ELR (cell line): Measurements from ENCODE around the gene SLC30A9.

Source experiments
- DNase-seq: peaks from one replicate; pipeline ENCODE4 v3.0.0-alpha.2; 2015; ENCODE audit warnings: low read depth

SLC30A9 gene

DNA sequence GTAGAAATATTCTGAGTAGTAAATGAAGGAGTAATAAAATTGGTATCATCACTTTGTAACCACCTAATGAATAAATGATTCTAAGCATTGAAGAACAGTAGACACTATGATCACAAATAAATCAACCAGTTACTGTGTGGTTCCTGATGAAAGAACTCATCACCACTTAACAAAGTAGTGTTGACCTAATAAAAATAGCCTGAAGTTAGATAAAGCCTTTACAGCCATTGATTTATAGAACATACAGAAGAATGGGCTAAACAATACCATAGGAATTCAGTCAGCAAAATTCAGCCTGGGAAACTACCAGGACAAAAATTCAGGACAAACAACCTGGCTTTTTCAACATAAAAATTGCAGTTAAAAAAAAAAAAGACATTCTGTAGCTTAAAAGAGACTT, 9.0 kb downstream of the SLC30A9 start:
- no peak for DNase-seq

DNA sequence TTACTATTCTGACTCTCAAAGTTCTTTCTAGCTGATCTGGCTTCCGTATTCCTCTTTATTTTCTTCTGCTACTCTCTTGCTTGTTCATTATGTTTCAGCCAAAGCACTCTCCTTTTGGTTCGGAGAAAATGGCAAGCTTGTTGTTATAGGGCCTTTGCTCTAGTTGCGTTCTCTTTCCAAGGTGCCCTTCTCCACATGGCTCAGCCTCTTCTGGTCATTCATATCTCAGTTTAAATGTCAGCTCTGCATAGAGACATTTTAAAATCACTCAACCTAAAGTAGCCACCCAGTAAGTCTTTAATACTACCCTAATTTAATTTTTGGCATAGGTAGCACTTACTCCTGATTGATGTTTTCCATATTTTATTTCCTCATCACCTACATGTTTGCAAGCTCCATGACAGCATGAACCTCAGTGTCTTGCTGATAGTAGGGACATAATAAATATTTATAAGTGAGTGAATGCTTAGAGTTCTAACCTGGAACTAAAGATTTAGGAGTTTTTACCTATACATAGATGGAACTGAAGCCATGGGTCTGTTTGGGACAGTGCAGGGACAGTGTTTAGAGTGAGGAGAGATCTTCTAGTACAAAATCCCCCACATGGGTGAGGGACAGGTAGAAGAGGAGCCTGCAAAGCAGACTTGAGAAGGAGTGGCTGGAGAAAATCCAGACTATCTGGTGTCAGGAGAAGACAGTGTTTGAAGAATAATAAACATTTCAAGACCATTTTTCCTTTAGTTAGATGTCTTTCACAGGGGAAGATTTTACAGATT, 17.9 kb downstream of the SLC30A9 start:
- DNase-seq = no peak

DNA sequence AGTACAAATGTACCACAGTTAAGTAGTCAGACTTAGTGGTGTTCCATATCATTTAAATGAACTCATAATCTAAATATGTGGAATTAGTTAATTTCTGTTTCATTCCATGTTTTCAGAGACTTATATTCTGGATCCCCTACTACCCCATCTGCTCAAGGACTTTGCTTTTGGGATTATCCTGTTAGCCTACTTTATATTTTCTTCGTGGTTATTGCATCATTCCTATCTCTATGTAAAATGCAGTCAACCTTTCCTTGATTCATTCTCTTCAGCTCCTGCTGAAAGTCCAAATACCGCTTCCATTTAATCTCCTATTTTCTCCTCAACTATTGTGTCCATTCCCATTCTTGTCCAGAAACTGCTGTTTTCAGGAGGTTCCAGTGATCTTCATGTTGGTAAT, 25.1 kb downstream of the SLC30A9 start:
- no peak for DNase-seq

DNA sequence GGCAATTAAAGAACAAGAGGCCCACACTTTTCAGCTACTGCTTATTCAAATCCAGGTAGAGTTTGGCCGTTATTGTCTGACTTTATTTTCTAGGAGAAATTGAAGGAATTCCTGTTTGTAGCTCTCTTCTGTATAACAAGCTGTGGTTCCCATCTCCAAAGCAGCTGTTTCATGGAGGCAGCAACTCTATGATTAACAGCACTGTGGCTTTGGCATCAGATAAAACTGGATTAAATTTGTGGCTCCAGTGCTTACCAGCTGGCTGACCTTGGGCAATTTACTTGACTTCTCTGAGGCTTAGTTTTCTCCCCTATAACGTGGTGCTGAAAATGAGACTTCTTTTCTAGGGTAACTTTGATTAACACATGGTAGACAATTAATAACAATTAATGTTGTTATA, 28.1 kb downstream of the SLC30A9 start:
- no peak for DNase-seq

DNA sequence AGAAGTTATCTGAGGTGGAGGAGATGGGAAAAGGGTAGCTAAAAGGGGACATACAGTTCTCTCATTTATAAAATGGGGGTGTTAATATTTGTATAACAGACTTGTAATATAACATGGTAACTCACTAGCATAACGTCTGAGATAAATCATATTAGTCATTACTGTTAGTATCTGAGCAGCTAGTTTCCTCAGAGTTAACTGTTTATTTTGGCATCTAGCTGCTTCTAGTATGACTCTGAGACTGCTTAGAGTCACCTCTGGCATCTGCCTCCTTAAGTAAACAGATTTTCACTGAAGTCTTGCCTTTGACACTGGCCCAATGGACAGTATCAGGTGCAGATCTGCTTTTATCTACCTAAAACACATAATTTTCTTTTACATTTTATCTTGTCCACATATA, 58.1 kb downstream of the SLC30A9 start:
- peak; percentile 76 for DNase-seq

DNA sequence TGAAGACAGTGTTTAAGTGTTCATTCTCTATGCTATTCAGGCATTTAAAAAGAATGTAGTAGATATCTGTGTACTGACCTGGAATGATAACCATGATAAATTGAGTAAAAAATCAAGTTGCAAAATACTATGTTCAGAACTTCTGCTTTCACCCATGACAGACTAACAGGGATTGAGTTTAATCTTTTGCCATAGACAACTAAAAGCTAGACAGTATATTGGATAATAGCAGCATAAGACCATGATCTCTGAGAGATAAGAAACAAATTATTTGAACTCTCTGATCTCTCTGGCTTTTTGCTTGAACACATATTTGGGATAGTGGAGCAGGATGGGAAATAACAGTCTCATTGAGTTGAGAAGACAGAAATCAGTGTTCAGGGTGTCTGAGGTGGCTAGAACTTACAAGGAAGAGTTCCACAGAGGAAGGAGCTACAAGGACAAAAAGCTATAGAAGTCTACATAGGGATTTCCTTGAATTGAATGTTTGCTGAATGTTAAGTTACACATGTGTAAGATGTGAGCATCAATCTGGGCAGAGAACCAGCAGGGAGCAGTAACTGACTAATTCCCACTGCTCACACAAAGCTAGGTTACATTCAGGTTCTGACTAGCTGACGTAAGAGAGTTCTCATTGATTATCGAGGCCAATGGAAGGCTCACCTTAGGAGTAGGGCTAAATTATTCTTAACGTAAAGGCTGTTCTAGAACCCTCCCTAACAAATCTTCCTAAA, 60.4 kb downstream of the SLC30A9 start:
- no peak for DNase-seq

DNA sequence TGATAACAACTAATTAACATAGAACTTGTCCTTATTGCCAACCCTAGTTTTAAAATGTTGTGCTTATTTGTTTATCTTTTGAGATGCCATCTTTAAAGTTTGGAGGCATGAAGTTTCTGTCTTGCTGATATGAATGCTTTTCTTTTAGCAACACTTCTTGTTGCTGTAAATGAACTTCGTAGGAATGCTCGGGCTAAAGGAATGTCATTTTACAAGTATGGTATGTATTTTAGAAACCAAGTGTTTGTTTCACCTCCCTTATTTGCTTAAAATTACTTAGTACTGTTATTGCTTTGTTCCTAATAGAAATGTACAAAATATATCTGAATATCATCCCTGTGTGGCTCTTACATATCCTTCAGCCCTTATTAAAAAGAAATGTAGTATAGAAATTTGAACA, 76.1 kb downstream of the SLC30A9 start:
- no peak for DNase-seq

DNA sequence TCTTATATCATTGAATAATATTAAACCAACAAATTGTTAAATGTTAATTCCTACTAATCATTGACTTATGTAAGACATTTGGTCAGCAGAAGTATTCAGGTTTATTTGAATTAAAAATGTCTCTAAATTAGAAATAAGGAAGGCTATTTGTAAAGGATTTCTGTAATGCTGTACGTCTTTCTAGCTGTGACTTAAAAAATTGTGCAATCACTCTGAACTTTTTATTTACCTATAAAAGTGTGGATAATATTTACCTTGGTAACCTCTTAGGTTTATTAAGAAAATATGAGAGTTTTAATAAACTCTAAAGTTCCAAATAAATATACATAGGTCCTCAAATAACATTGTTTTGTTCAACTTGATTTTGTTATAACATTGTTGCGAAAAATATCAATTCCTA, 76.9 kb downstream of the SLC30A9 start:
- no peak for DNase-seq

DNA sequence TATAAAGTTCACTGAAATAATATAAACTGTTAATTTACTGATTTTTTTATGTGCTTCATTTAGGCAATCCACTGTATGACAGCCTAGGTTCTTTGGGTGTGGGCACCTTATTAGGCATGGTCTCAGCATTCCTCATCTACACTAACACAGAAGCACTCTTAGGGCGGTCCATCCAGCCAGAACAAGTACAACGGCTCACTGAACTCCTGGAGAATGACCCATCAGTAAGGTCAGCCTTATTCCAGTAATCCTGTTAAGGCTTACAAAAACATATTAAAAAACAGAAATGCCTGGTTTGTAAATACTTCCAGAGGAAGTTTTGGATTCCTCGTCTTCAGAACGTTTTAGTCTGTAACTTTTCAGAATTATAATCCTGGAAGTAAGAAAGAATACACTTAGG, 80.1 kb downstream of the SLC30A9 start:
- DNase-seq = no peak

DNA sequence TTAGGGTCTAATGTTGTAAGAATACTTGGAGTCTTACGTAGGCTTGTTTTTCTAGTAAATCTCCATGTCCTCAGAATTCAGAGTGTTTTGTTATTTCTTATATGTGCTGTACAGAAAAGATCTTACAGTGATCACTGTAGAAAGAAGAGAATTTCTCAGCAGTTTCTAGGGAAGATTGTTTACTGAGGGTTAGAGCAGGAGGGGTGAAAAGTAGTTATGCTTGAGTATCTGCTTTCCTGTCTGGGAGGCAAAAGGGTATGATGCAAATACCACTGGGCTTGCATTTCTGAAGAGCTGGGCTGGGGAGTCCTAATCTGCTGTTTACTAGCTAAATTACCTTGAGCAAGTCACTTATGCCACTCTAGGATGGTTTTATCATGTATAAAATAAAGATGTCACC, 84.0 kb downstream of the SLC30A9 start:
- DNase-seq = no peak

DNA sequence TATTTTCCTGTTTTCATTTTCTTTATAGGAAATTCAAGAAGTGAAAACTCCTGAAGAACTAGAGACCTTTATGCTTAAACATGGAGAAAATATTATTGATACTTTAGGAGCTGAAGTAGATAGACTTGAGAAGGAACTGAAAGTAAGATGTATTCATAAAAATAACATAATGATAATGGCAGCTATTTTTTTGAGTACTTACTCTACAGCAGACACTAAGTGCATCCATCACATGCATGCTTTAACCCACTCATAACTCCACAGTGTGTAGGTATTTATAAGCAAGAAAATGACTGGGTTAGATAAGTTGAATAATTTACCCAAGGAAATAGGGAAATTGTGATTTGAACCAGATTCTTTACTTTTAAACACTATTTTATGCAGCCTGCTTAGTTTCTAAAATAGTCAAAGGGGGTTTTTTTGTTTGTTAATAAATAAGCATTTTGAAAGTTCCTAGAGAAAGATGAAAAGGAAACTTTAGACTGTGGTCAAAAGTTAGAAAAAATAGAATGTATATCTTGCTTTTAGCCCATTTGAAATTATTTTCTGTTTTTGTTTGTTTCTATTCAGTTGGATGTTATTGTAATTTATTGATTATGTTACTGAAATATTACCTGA, 88.0 kb downstream of the SLC30A9 start:
- DNase-seq = no peak

DNA sequence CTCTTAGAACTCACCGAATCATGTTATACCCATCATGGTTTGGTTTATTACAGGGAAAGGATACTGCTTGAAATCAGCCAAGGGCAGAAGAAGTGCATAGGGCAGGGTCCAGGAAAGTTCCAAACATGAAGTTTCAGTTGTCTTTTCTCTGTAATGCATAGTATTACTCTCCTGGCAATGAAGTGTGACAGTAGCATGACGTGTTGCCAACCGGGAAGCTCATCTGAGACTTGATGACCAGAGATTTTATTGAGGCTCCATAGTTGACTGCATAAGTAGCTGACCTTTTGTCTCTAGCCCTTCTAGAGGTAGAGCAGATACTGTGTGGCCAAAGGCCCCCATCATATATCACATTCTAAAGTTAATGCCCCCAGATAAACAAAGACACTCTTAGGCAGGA, 90.0 kb downstream of the SLC30A9 start:
- no peak for DNase-seq

DNA sequence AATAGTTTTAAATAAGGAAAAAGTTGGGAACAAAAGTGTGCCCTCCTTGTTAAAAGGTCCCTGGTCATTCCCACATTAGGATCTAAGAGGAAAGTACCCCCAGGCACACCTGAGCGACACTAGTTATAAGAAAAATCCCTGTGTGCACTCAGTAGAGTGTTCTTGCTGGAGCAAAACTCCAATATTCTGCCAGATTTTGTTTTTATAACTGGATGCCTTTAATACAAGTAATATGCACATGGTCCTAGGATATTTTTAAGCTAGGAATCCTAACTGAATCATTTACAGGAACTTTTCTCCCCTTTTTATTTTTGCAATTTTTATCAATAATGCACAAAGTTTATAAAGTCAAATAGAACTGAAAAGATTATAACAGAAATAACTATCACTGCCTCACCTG, 93.5 kb downstream of the SLC30A9 start:
- peak; percentile 14 for DNase-seq

DNA sequence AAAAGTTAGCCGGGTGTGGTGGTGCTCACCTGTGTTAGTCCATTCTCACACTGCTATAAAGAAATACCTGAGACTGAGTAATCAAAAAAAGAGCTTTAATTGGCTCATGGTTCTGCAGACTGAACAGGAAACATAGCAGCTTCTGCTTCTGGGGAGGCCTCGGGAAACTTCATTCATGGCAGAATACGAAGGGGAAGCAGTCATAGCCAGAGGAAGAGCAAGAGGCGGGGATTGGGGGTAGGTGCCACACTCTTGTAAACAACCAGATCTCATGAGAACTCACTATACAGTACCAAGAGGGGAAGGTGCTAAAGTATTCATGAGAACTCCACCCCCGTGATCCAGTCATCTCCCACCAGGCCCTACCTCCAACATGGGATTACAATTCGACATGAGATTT, 98.1 kb downstream of the SLC30A9 start:
- DNase-seq = no peak

DNA sequence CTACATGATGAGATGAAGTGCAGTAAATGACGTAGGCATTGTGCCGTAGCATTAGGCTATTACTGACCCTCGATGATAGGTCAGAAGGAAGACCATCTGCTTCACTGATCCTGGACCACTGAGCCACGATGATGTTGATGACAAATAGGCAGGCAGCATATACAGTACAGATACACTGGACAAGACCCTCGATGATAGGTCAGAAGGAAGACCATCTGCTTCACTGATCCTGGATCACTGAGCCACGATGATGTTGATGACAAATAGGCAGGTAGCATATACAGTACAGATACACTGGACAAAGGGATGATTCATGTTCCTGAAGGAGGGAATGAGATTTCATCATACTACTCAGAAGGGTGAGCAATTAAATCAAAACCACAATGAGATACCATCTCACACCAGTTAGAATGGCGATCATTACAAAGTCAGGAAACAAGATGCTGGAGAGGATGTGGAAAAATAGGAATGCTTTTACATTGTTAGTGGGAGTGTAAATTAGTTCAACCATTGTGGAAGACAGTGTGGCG, 111.2 kb downstream of the SLC30A9 start:
- peak; percentile 86 for DNase-seq

DNA sequence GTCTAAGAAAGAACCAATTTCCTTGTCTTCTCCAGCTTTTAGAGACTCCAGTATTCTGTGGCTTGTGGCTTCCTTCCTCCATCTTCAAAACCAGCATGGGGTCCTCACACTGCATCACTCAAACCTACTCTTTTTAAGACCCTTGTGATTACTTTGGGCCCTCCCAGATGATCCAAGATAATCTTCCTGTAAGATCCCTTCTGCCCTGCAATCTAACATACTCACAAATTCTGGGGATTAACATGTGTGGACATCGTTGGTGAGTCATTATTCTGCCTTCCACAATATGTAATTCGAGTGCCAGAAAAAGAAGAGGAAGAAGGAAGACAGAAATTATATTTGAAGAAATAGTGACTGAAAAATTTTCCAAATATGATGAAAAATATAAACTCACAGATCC, 114.2 kb downstream of the SLC30A9 start:
- peak; percentile 47 for DNase-seq

DNA sequence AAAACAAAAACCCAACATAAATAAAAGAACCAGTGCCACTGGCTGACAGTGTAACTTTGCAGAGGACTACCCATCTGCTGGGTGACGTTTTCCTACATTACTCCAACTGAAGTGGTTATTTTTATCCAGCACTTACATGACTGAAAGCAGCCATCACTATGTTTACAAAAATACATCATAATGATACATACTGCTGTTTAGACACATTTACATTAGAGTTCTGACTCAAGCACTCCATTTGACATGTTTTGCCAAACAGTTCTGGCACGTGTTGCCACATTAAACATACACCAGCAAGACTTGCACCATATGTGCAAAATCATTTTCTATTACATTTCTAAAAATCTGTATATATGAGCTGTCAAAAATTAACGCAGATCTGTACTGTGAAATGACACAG, 122.5 kb downstream of the SLC30A9 start:
- no peak for DNase-seq

DNA sequence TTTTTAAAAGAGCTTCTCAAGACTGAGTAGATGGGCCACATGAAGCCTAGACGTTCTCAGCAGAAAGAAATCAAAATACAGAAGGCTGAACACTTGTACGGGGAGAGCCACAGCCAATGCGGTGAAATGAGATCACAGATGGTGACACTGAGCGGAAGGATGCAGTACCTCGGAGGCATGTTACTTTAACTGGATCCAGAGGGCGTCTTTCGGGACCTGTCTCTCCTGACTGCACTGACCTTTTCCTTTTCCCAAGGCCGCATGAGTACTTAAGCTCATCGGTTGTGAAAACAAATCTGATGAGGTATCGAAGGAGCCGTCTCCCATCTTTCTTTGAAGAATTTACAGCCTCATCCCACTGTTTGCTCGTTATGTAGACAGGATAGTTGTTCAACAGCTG, 129.6 kb downstream of the SLC30A9 start:
- peak; percentile 3 for DNase-seq

DNA sequence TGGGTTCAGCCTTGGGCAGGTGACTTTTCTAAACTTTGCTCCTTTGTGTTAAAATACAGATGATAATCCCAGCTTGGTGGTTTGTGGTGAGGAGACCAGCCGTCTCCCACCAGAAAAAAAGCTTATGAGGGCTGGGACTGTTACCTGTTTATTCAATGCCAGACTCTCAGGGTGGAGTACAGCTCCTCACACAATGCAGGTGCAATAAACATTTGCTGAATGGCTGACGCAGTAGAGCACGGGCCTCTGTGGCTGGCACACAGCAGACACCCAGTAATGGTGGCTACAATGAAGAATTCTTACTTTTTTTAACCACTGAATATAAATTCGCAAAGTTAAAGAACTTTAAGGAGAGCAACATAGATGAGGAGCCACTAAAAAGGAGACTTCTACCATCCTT, 131.9 kb downstream of the SLC30A9 start:
- DNase-seq = no peak

DNA sequence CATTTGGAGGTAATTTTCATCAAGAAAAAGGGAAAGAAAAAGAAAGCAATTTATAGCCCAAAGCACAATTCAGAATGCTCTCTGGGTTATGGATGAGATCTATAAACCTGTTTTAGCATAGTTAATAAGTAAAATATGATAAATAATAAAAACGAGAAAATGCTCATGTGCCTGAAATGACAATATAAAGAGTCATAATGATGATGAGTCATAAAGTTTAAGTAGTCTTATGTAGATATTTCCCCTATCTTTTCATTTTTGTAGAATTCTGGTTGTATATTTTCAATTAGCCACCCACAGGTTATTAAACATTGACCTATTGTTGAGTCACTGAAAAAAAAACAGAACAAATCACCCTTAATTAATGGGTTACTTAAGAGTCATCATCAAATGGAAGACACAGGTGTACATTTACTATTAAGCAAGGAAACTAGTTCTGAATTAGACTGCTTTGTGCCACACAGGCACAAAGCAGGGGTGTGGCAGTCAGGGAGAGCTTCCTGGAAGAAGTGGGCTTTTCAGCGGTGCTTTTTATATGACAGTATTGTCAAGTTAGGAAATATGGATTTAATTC, 132.8 kb downstream of the SLC30A9 start:
- DNase-seq = peak; percentile 10

DNA sequence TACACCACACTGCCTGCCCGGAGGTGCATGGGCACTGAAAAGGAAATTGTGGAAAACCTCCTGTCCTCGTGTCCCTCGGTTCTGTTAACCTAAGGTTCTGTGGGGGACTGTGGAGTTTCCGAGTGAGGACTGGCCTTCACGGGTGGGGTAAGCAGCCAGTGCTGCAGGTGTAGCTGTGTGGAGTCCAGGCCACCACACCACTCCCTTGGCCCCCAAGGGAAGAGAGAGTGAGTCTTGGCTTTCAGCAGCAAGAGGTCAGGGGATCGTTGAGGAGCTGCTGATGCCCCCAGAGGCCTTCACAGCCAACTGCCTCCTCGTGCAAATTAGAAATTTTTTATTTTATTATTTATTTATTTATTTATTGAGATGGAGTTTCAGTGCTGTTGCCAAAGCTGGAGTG, 141.8 kb downstream of the SLC30A9 start:
- no peak for DNase-seq

DNA sequence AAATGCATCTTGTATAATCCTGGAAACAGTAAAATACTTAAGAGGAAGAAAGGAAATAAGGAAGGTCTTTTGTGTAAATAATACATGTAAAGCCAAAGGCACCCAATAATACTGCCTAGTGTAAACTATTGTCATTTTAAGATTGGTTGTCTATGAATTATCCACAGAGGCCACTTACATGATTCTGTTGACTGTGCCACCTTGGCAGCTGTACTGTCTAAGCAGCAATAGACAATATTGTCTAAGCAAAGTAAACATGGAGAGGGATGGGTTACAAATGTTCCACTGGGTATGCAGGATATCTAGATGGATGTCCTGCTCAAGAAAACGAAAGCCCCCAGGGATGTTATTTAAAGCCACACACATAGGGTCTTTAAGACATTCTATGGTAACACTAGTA, 142.7 kb downstream of the SLC30A9 start:
- no peak for DNase-seq

DNA sequence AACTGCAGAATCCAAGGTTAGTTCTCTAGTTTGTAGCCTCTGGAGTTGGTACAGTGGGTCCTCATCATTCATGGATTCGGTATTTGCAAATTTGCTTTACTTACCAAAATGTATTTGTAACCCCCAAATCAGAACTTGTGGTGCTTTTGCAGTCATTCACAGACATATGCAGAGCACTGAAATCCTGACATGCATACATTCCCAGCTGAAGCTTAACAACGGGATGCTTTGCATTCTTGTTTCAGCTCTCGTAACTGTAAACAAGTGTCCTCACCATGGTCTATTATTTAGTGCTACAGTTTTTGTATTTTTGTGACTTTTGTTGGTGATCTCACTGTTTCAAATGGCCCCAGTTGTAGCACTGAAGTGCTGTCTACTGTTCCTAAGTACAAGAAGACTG, 146.0 kb downstream of the SLC30A9 start:
- no peak for DNase-seq
